Erythroblast (primary cell): Measurements from ENCODE around the gene NUDT16L1.

ENCODE experiments used
- DNase-seq, 2 experiments: peaks; one replicate each; lab custom pipeline; 2025; lab: John Stamatoyannopoulos, UW
- GATA1 ChIP-seq: IDR thresholded peaks from 2 replicates; pipeline ENCODE4 v1.6.1; 2011; ENCODE audit warnings: low read depth, mild to moderate bottlenecking, control low read depth, low read length, moderate library complexity
- POLR2A ChIP-seq: IDR thresholded peaks from 2 replicates; pipeline ENCODE4 v1.6.1; 2011; ENCODE audit warnings: mild to moderate bottlenecking, low read length

NUDT16L1 gene

DNA sequence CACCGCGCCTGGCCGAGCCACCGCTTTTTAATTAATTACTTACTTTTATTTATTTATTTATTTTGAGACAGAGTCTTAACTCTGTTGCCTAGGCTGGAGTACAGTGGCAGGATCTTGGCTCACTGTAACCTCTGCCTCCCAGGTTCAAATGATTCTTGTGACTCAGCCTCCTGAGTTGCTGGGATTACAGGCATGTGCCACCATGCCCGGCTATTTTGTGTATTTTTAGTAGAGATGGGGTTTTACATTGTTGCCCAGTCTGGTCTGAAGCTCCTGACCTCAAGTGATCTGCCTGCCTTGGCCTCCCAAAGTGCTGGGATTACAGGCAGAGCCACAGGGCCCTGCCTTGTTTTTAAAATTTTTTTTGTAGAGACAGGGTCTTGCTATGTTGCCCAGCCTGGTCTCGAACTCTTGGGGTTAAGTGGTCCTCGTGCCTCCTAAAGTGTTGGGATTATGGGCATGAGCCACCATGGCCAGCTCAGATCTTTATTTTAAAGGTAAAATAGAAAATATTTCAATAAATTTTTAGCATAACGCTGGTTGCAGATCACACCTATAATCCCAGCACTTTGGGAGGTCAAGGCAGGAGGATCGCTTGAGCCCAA lies 18.3 kb upstream of the NUDT16L1 start:
- no peak for TF ChIP-seq GATA1
- no peak for TF ChIP-seq POLR2A
- no peak for DNase-seq

DNA sequence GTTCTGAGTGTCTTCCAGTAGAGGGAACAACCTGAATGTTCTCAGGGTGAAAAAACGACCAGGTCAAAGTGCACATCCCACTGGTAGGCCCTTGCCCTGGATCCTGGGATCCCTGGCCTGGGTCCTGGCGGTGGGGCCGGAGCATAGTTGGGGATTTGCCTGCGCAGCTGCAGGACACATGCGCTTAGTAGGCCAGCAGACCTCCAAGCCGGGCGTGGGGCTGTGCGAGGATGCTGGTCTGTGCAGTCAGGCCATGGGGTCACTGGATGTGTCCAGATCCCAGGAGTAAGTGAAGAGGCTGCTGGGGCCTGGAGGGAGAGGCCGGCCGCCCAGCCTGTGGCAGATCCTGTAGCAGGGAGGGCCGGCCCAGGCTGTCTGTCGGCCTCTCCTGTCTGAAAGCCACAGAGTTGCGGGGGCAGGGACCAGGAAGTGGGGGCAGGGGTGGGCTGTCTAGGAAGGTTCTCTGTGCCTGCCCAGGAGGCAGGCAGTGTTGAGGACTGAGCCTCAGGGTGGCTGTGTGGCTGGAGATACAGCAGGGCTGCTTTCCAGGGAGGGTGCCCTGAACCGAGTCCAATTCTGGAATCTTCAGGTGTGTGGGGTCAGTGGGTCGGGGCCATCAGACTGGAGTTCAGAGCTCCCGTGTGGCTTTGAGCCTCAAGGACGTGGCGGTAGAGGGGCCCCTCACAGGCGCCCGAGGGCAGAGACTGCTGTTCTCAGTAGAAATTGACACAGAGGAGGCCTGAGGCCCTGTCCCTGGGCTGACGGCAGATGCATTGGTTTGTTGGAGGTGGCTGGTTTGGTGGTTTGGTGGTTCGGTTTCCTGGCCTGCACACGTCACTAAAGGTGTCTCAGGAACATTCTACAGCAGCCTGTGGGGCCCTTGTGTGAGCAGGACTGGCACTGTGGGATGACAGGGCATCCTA lies 17.2 kb upstream of the NUDT16L1 start:
- no peak for TF ChIP-seq GATA1
- TF ChIP-seq POLR2A = no peak
- DNase-seq = no peak

DNA sequence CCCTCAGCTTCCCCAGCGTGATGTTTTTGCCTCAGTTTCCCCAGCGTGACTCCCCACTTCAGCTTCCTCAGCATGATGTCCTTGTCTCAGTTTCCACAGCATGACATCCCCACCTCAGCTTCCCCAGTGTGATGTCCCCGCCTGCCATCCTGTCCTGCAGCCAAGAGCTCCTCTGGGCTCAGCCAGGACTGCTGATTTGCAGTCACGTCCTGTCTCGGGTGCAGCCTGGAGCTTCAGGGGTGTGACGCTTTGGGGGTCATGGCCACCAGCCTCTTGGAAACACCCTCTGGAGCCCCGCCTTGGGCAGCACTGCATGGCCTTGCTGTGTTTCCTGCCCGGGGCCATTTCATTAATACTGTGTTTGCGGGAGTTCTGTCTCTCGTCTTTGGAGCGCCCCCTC lies 16.5 kb upstream of the NUDT16L1 start:
- no peak for TF ChIP-seq GATA1
- no peak for TF ChIP-seq POLR2A
- no peak for DNase-seq

DNA sequence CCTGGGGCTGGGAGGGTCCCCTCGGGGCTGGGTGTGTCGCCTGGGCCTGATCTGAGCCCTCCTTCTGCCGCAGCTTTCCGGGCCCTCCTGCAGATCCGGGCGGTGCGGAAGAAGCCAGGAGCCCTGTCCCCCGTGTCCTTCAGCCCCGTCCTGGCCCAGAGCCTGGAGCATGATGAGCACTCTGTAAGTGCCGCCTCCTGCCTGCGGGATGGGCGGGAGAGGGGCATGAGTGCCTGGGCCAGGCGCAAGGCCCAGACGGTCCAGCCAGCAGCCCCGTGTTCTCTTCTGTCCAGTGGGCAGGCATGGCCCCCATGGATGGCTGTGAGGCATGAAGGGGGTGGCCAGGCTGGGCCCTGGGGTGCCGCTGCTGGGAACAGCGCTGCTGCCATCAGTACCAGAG lies 16.0 kb upstream of the NUDT16L1 start:
- DNase-seq = no peak
- TF ChIP-seq GATA1 (no peak), POLR2A (no peak)

DNA sequence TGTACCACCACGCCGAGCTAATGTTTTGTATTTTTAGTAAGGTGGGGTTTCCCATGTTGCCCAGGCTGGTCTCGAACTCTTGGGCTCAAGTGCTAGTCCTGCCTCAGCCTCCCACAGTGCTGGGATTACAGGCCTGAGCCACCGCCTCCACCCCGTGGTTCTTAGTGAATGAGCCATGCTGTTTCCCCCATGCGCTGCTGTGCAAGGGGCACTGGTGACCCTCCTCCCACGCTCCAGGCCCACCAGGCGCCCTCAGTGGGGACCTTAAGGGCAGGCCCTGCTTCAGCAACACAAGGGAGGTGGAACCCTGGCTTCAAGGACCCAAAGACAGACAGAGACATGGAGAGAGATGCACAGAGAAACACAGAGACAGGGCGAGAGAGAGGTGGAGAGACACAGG lies 15.4 kb upstream of the NUDT16L1 start:
- TF ChIP-seq GATA1 = no peak
- TF ChIP-seq POLR2A = no peak
- DNase-seq = no peak

DNA sequence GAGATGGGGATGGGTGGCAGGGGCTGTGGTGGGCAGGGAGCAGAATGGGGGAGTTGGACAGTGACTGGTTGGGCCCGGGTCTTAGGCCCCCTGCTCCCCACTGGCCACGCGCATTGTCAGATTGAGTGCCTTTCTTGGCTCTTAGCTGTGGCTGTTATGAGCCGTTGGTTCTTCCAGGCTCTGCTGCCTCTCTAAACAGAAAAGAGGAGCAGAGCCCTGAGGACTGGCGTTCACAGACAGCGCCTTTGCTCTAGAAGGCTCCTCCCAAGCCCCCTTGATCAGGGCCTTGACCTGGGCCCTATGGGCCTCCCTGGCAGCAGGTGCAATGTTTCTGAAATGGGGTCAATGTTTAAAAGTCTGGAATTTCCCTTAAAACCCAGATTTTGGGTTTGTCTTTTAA lies 14.8 kb upstream of the NUDT16L1 start:
- no peak for TF ChIP-seq GATA1
- no peak for TF ChIP-seq POLR2A
- no peak for DNase-seq

DNA sequence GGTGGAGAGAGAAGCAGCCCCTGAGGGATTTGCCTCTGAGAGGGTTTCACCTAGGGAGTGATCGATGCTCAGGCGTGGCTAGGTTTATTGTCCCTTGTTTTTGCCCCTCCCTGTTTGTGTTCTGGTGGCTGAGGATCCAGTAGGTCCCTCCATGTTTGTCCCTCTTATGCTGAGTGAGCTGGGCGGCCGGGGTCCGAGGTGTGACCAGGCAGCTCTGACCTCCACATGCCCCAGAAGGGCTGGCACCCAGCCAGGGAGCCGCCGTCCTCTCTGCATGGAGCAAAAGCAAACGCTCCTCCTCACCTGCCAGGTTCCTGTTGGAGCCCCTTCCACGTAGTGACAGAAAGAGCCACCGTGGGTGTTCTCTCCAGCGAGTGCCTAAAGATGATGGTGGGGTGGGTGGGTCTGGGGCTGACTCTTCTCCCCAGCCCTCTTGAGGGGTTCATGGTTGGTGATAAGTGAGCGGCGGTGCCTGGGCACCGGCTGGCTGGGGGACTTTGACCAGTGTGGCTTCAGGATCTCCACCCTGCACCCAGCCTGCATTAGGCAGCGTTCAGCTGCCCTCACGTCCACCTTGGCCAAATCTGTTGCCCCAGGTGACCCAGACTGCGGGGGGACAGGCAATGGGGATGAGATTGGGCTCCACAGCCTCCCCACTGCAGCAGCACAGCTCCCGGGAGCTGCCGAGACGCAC lies 14.1 kb upstream of the NUDT16L1 start:
- TF ChIP-seq GATA1 = no peak
- no peak for TF ChIP-seq POLR2A
- no peak for DNase-seq

DNA sequence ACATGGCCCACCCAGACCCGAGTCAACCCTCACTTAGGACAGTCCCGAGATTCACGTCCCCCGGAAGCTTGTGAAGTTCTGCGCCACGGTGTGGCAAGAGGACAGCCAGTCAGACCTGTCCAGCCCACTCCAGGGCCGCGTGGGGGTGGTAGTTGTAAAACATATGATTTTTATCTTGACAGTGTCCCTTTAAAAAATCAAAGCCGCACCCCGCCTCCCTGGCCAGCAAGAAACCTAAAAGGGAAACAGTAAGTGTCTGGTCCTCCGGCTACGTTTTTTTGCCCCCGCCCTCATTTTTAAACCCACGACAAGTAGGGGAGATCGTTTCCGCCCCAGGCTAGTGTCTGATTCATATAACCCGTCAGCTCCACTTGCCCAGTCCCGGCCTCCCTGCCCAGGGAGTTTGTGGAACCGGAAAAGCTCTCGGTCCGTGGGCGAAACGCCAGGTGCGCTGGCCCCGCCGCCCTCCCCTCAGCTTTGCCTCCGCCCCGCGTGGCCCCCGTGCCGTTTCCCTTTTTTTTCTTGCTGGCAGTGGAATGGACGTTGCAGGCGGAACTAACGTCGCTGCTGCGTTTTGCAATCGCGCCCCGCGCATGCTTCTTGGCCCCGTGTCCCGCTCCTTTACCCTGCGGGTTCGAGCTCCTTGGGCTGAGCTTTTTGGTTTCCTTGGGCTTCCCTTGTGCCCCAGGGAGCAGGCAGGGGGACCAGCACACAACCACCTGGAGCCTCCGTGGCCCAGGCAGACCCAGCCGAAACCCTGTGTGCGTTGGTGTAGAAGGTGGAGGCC lies 13.3 kb upstream of the NUDT16L1 start:
- DNase-seq = no peak
- no peak for TF ChIP-seq GATA1
- no peak for TF ChIP-seq POLR2A

DNA sequence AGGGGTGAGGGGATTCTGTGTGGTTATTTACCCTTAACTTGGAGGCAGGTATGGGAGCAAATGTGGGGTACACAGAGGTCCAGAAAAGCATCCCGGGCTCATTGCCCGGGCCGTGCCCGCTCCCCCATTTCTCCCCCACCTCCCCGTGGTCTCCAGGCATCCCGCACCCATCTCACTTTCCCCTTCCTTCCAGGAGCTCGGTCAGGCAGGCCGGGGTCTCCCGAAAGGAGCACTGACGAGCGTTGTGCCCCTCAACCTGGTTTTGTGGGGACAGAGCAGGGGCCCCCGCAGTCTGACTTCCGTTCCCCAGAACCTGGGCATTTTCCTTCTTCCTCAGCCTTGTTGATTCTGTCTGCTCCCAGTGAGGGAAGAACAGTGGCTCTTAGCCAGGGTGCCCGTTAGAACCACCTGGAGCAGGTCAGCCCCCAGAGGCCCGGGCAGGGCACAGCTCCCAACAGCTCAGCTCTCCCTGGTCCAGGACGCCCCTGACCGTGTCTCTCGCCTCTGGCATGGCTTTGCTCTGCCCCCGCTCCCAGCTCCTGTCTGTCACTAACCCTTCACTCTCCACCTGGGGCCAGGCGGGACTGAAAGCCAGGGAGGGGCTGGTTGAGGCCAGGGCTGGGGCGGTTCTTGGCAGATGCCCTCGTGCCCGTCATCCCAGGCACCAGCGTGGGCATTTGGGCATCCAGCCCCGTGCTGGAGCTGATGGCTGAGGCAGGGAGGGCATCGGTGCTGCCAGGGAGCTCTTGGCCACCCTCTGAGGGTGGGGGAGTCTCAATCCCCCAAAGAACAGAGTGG lies 12.5 kb upstream of the NUDT16L1 start:
- DNase-seq = no peak
- TF ChIP-seq POLR2A (no peak), GATA1 (no peak)

DNA sequence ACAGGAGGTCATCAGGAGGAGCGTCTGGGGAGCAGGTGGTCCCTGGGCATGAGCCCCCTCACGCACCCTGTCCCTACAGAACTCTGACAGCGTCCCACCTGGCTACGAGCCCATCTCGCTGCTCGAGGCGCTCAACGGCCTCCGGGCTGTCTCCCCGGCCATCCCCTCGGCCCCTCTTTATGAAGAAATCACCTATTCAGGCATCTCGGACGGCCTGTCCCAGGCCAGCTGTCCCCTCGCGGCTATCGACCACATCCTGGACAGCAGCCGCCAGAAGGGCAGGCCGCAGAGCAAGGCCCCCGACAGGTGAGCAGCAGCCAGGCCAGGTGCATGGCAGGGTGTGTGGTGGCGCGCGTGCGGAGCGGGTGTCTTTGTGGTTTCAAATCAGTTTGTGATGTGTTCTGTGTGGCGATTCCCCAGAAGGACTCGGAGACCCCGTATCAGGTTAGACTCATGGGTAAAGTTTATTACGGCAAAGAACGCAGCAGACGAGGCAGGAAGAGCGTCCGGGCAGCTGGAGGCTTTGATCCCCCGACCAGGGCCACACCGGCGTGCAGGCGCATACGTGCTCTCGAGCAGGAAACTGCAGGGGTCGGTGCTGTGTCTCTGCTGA lies 11.8 kb upstream of the NUDT16L1 start:
- no peak for TF ChIP-seq GATA1
- TF ChIP-seq POLR2A = no peak
- DNase-seq = no peak

DNA sequence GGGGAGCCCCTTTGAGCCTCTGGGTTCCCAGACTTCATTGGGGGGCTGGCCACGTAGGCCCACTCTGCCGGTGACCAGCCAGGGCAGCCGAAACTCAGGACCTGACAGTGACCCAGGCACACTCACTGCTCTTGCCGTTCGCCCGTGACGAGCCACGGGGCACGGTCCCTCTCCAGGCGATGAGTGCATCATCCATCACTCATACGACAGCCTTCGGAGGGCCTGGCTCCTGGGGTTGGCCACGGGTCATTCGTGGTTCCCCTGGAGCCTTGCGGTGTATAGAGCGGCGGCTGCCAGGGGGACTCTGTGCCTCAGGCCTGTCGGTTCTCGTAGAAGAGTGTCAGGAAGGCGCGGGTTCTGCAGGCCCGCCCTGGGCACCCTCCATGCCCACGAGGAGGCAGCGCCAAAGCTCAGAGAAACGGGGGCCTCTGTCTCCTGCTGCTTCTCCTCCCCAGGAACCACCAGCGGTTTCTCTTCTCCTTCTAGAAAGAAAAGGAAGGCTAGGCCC lies 11.2 kb upstream of the NUDT16L1 start:
- TF ChIP-seq GATA1 (no peak), POLR2A (no peak)
- DNase-seq = no peak

DNA sequence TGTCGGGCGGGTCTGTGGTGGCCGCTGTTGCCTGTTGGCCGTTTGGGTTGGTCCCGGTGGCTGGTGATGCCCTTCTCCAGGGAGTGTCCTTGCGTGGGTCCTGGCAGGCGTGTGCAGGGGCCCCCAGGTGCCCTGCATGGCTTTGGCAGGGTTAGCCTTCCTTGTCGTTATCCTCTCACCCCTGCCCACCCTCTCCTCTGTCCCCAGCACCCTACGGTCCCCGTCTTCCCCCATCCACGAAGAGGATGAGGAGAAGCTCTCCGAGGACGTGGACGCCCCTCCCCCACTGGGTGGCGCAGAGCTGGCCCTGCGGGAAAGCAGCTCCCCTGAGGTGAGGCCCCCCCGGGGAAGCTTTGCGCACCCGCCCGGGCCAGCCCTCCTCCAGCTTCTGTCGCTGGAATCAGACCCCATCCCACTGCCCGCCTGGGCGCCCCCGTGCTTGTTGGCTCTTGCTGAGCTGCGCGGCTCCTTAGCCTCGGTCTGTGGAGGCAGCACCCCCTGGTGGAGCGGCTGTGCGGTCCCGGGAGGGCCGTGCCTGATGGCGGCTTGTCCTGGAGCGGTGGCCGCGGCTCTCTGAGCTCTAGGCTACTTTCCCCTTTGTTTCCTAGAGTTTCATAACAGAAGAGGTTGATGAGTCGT lies 10.6 kb upstream of the NUDT16L1 start:
- no peak for TF ChIP-seq POLR2A
- TF ChIP-seq GATA1 = no peak
- peak; percentile 51 to 52 for DNase-seq
